Loucy (cell line): ENCODE data around the gene KIF27.

Source experiments
- H2AFZ ChIP-seq: fragments of 200-600 bp; sonication (generic); 2 replicates; pipeline ENCODE4 v1.6.0; 2016; ENCODE audit warnings: antibody characterized with exemption, mild to moderate bottlenecking, low read length, moderate library complexity
- H3F3A ChIP-seq: fragments of 200-600 bp; 2 replicates; pipeline ENCODE4 v1.6.0; 2016; ENCODE audit warnings: antibody characterized with exemption, low read depth, mild to moderate bottlenecking
- H3K27me3 ChIP-seq: fragments of 200-600 bp; sonication (generic); 2 replicates; pipeline ENCODE4 v1.6.1; 2014; ENCODE audit warnings: low read length, mild to moderate bottlenecking; ENCODE audit not compliant: insufficient read depth, poor library complexity, severe bottlenecking
- H3K36me3 ChIP-seq: fragments of 200-600 bp; sonication (generic); 2 replicates; pipeline ENCODE4 v1.6.1; 2016; ENCODE audit warnings: low read length; ENCODE audit not compliant: insufficient read depth
- H3K4me1 ChIP-seq: fragments of 200-600 bp; sonication (generic); 2 replicates; pipeline ENCODE4 v1.5.1; 2014; ENCODE audit warnings: low read length, mild to moderate bottlenecking; ENCODE audit not compliant: insufficient read depth, poor library complexity, severe bottlenecking
- H3K4me2 ChIP-seq: fragments of 200-600 bp; sonication (generic); 2 replicates; pipeline ENCODE4 v1.6.0; 2014; ENCODE audit warnings: antibody characterized with exemption, low read length, low read depth, mild to moderate bottlenecking; ENCODE audit not compliant: poor library complexity, severe bottlenecking
- H3K4me3 ChIP-seq: fragments of 200-600 bp; sonication (generic); 2 replicates; pipeline ENCODE4 v1.5.1; 2014; ENCODE audit warnings: low read length, mild to moderate bottlenecking, mixed read lengths; ENCODE audit not compliant: poor library complexity, severe bottlenecking
- H3K79me2 ChIP-seq: fragments of 200-600 bp; sonication (generic); 2 replicates; pipeline ENCODE4 v1.6.1; 2014; ENCODE audit warnings: low read length; ENCODE audit not compliant: insufficient read depth
- H3K9ac ChIP-seq: fragments of 200-600 bp; sonication (generic); 2 replicates; pipeline ENCODE4 v1.6.0; 2014; ENCODE audit warnings: mild to moderate bottlenecking, low read depth, low read length, moderate library complexity; ENCODE audit not compliant: poor library complexity, severe bottlenecking
- H3K9me2 ChIP-seq: fragments of 200-600 bp; sonication (generic); replicated peaks from 2 replicates; pipeline ENCODE4 v1.6.1; 2016; ENCODE audit warnings: low read depth, low read length, mixed read lengths
- H3K9me3 ChIP-seq: fragments of 200-600 bp; sonication (generic); 2 replicates; pipeline ENCODE4 v1.6.1; 2014; ENCODE audit warnings: mild to moderate bottlenecking, antibody characterized with exemption, low read length, low read depth; ENCODE audit not compliant: insufficient read depth
- H4K20me1 ChIP-seq: fragments of 200-600 bp; sonication (generic); 2 replicates; pipeline ENCODE4 v1.6.0; 2014; ENCODE audit warnings: antibody characterized with exemption, low read length, mild to moderate bottlenecking; ENCODE audit not compliant: insufficient read depth, poor library complexity, severe bottlenecking
- EZH2phosphoT487 ChIP-seq: fragments of 200-600 bp; IDR thresholded peaks from 2 replicates; pipeline ENCODE4 v1.6.1; 2018; ENCODE audit warnings: antibody characterized with exemption, mild to moderate bottlenecking, moderate library complexity, borderline replicate concordance
- TF ChIP-seq, protein P1 (sequence below): fragments of 200-600 bp; sonication (generic); conservative IDR thresholded peaks from 2 replicates; pipeline ENCODE4 v1.5.1; 2014; ENCODE audit warnings: mild to moderate bottlenecking, antibody characterized with exemption, low read length

KIF27 gene

DNA sequence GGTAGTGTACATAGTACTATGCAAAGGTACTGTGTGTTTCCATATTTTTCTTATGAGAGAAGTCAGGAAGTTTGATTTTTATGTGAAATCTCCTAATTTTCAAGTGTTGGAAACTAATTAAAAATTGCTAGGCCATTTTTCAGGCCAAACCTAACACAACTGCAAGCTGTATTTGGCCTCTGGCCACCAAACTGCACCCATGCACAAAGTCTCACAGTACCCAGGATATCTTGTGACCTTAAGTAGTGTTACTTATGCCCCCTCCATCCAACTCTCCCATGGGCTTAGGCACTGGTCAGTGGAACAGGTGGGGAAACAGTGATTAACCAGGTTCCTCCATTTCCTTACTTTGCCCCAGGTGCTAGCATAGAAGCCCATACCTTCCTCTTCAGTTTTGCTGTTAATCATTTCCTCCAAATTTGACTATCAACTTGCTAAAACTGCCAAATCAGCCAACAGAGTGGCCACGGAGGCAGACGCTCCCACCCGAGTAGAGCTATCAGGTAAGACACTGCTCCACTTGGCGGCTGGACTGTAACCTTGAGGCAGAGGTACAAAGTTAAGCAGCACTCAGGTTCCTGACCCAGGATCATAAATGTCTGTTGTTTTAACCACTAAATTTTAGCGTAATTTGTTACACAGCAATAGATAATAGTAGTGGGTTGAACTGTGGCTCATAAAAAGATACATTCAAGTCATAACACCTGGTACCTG is 19.5 kb upstream of the KIF27 start:
- Histone ChIP-seq H3K4me2 (no peak overlapping the region), H3K79me2 (no peaks in the 10 kb centered on the region), H2AFZ (no peak overlapping the region), H3K4me3 (no peak overlapping the region), H3F3A (no peaks in the 10 kb centered on the region), H3K9ac (no peak overlapping the region), H3K27me3 (no peaks in the 10 kb centered on the region), H3K36me3 (no peaks in the 10 kb centered on the region; the same call in 1 of the 2 replicates), H3K4me1 (no peaks in the 10 kb centered on the region), H3K9me3 (no peaks in the 10 kb centered on the region), H3K9me2 (no peaks in the 10 kb centered on the region), H4K20me1 (no peaks in the 10 kb centered on the region)
- TF ChIP-seq, protein P1, sequence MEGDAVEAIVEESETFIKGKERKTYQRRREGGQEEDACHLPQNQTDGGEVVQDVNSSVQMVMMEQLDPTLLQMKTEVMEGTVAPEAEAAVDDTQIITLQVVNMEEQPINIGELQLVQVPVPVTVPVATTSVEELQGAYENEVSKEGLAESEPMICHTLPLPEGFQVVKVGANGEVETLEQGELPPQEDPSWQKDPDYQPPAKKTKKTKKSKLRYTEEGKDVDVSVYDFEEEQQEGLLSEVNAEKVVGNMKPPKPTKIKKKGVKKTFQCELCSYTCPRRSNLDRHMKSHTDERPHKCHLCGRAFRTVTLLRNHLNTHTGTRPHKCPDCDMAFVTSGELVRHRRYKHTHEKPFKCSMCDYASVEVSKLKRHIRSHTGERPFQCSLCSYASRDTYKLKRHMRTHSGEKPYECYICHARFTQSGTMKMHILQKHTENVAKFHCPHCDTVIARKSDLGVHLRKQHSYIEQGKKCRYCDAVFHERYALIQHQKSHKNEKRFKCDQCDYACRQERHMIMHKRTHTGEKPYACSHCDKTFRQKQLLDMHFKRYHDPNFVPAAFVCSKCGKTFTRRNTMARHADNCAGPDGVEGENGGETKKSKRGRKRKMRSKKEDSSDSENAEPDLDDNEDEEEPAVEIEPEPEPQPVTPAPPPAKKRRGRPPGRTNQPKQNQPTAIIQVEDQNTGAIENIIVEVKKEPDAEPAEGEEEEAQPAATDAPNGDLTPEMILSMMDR: no peak
- no peak for TF ChIP-seq EZH2phosphoT487

- Histone ChIP-seq H3K9ac (no peak overlapping the region), H3K79me2 (no peaks in the 10 kb centered on the region), H3K9me3 (no peaks in the 10 kb centered on the region), H3F3A (no peaks in the 10 kb centered on the region), H4K20me1 (no peaks in the 10 kb centered on the region), H3K36me3 (no peaks in the 10 kb centered on the region; the same call in 1 of the 2 replicates), H3K4me1 (no peaks in the 10 kb centered on the region), H3K4me3 (no peak overlapping the region), H3K27me3 (no peaks in the 10 kb centered on the region), H3K9me2 (no peaks in the 10 kb centered on the region), H2AFZ (peak overlapping the region; percentile 47), H3K4me2 (no peak overlapping the region)
- no peak for TF ChIP-seq EZH2phosphoT487
- TF ChIP-seq, protein P1: peak; percentile 74
Measured at GRCh38 chr9:83937861-83938455, 16.7 kb upstream of the KIF27 start.

GRCh38 chr9:83936523-83936922 is 15.3 kb upstream of the KIF27 start:
- Histone ChIP-seq H3K9ac (no peak overlapping the region), H3F3A (0 out of 2 replicates have a peak, but pooled peaks cover 3% of the 10 kb centered on the region), H3K4me1 (peaks cover 6% of the 10 kb centered on the region), H4K20me1 (no peaks in the 10 kb centered on the region), H3K4me3 (no peak overlapping the region), H3K36me3 (no peaks in the 10 kb centered on the region; the same call in 1 of the 2 replicates), H3K9me2 (no peaks in the 10 kb centered on the region), H3K79me2 (no peaks in the 10 kb centered on the region), H3K9me3 (no peaks in the 10 kb centered on the region), H3K4me2 (no peak overlapping the region), H3K27me3 (no peaks in the 10 kb centered on the region), H2AFZ (no peak overlapping the region)
- TF ChIP-seq EZH2phosphoT487: no peak
- TF ChIP-seq, protein P1: no peak
